Measurements from ENCODE around the gene PCBP1. TPM values are rescaled to one million over a fixed set of nuclear protein-coding genes. Genes with fewer than 3 reads are reported as not detected.
"Not testable (repeated sequence)": the region's sequence is repeated elsewhere in the genome, so short reads cannot be mapped to it uniquely, and the experiment has no call there.

The PCBP1 gene
- total and polyA plus RNA-seq, 2 experiments from 2014 or later, result 127 to 152 TPM

DNA sequence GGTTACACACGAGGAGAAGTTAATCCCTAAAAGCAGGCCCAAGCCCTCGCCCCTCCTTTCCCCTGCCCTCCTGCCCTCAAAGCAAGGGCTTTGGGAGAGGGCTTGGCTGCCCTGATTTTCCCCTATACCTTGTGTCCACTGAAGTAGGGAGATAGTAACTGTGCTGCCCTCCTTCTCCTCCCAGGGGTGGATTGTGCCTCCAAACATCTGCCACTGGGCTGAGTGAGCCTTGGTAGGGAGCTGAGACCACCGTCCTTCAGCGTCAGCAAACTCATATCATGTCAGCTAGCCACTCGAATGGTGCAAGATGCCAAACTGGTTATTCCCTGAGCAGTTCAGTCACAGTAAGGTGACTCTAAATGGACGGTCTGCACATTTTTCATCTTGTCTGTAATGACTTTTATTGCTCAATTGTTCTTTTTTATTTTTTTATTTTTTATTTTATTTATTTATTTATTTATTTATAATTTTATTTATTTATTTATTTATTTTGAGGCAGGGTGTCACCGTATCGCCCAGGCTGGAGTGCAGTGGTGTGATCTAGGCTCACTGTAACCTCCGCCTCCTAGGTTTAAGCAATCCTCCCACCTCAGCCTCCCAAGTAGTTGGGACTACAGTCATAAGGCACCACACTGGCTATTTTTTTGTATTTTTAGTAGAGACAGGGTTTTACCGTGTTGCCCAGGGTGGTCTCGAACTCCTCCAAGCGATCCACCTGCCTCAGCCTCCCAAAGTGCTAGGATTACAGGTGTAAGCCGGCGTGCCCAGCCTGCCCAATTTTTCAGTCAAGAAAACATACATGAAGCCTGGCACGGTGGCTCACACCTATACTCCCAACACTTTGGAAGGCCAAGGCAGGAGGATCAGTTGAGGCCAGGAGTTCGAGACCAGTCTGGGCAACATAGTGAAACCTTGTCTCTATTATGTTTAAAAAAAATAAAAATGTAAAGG, 8.7 kb downstream of the PCBP1 start:
- H3K27ac ChIP-seq, result no peak overlapping the region
- no peak overlapping the region for H3K4me3 ChIP-seq
- no peak for DNase-seq (ENCODE audit: low read depth in 1 of 2, low spot score in 1 of 2)
- TF ChIP-seq, protein P1, sequence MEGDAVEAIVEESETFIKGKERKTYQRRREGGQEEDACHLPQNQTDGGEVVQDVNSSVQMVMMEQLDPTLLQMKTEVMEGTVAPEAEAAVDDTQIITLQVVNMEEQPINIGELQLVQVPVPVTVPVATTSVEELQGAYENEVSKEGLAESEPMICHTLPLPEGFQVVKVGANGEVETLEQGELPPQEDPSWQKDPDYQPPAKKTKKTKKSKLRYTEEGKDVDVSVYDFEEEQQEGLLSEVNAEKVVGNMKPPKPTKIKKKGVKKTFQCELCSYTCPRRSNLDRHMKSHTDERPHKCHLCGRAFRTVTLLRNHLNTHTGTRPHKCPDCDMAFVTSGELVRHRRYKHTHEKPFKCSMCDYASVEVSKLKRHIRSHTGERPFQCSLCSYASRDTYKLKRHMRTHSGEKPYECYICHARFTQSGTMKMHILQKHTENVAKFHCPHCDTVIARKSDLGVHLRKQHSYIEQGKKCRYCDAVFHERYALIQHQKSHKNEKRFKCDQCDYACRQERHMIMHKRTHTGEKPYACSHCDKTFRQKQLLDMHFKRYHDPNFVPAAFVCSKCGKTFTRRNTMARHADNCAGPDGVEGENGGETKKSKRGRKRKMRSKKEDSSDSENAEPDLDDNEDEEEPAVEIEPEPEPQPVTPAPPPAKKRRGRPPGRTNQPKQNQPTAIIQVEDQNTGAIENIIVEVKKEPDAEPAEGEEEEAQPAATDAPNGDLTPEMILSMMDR (IDR thresholded peaks at IDR 0.05; ENCODE audit: low read depth, low read length), result no peak
- H3K9me3 ChIP-seq (ENCODE audit: low read depth), result no peaks in the 10 kb centered on the region
- H3K27me3 ChIP-seq, result no peaks in the 10 kb centered on the region
- H3K36me3 ChIP-seq, result no peaks in the 10 kb centered on the region
- no peaks in the 10 kb centered on the region for H3K4me1 ChIP-seq (ENCODE audit: low read depth)

DNA sequence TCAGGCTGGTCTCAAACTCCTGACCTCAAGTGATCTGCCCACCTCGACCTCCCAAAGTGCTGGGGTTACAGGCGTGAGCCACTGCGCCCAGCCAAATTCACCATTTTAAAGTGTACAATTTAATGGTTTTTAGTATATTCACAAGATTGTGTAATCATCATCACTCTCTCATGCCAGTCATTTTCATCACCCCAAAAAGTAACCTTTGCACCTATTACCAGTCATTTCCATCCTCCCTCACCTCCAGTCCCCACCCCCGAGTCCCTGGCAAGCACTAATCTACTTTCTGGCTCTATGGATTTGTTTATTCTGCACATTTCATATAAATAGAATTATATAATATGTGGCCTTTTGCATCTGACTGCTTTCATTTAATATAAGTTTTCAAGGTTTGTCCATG, 10.8 kb downstream of the PCBP1 start:
- Histone ChIP-seq H3K36me3 (no peaks in the 10 kb centered on the region), H3K9me3 (ENCODE audit: low read depth) (no peaks in the 10 kb centered on the region), H3K27me3 (no peaks in the 10 kb centered on the region), H3K4me1 (ENCODE audit: low read depth) (no peaks in the 10 kb centered on the region), H3K27ac (no peak overlapping the region), H3K4me3 (no peak overlapping the region)
- no peak for DNase-seq (ENCODE audit: low read depth in 1 of 2, low spot score in 1 of 2)
- TF ChIP-seq, protein P1 (IDR thresholded peaks at IDR 0.05; ENCODE audit: low read depth, low read length), result no peak

DNA sequence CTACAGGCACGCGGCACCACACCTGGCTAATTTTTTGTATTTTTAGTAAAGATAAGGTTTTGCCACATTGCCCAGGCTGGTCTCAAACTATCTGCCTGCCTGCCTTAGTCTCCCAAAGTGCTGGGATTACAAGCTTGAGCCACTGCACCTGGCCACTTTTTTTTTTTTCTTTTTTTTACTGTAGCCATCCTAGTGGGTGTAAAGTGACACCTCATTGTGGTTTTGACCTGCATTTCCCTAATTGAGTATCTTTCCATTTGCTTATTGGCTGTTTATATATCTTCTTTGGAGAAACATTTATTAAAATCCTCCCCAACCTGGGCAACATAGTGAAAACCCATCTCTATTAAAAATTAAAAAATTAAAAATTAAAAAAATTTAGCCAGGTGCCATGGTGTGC, 12.0 kb downstream of the PCBP1 start:
- Histone ChIP-seq H3K4me3 (no peak overlapping the region), H3K27ac (no peak overlapping the region), H3K36me3 (no peaks in the 10 kb centered on the region), H3K4me1 (ENCODE audit: low read depth) (peaks cover 6% of the 10 kb centered on the region), H3K9me3 (ENCODE audit: low read depth) (no peaks in the 10 kb centered on the region), H3K27me3 (no peaks in the 10 kb centered on the region)
- no peak for DNase-seq (ENCODE audit: low read depth in 1 of 2, low spot score in 1 of 2)
- TF ChIP-seq, protein P1 (IDR thresholded peaks at IDR 0.05; ENCODE audit: low read depth, low read length), result no peak

DNA sequence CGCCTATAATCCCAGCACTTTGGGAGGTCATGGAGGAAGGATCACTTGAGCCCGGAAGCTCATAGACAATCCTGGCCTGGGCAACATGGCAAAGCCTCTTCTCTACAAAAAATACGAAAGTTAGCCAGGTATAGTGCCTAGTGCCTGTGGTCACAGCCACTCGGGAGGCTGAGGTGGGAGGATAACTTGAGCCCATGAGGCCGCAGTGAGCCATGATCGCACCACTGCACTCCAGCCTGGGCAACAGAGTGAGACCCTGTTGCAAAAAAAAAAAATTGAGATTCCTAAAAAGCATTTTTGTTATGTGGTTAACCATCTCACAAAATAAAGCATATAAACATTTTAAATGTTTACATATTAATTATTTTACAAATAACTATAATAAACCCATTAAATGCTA, 13.9 kb downstream of the PCBP1 start:
- no peak overlapping the region for H3K27ac ChIP-seq
- H3K9me3 ChIP-seq (ENCODE audit: low read depth), result no peaks in the 10 kb centered on the region
- TF ChIP-seq, protein P1 (IDR thresholded peaks at IDR 0.05; ENCODE audit: low read depth, low read length), result no peak
- no peaks in the 10 kb centered on the region for H3K36me3 ChIP-seq
- H3K4me3 ChIP-seq, result no peak overlapping the region
- H3K4me1 ChIP-seq (ENCODE audit: low read depth), result peaks cover 12% of the 10 kb centered on the region
- H3K27me3 ChIP-seq, result no peaks in the 10 kb centered on the region
- no peak for DNase-seq (ENCODE audit: low read depth in 1 of 2, low spot score in 1 of 2)

DNA sequence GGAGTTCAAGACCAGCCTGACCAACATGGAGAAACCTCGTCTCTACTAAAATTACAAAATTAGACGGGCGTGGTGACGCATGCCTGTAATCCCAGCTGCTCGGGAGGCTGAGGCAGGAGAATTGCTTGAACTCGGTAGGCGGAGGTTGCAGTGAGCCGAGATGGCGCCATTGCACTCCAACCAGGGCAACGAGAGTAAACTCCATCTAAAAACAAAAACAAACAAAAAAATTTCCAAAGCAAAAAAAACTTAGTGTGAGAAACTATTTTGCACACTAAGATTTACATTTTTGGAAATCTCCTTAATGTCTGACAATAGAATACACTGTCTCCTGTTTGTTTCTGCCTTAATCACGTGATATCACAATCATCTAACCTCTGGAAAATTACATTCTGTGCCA, 14.4 kb downstream of the PCBP1 start:
- not testable (repeated sequence) for DNase-seq (ENCODE audit: low read depth in 1 of 2, low spot score in 1 of 2); H3K27me3 ChIP-seq

DNA sequence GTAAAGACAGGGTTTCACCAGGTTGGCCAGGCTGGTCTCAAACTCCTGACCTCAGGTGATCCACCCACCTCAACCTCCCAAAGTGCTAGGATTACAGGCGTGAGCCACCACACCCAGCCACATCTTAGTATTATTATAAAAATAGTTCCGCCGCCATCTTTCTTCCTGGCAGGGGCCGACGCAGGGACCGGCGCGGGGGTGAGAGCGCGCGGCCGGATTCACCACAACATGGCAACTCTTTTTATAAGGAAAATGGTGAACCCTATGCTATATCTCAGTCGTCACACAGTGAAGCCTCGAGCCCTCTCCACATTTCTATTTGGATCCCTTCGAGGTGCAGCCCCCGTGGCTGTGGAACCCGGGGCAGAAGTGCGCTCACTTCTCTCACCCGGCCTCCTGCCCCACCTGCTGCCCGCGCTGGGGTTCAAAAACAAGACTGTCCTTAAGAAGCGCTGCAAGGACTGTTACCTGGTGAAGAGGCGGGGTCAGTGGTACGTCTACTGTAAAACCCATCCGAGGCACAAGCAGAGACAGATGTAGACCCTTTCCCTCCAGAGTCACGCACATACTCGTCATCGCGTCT, 15.1 kb downstream of the PCBP1 start:
- H3K36me3 ChIP-seq; H3K27me3 ChIP-seq; DNase-seq (ENCODE audit: low read depth in 1 of 2, low spot score in 1 of 2); H3K27ac ChIP-seq; H3K9me3 ChIP-seq (ENCODE audit: low read depth); H3K4me3 ChIP-seq: not testable (repeated sequence)
- H3K4me1 ChIP-seq (ENCODE audit: low read depth), result peaks cover 12% of the 10 kb centered on the region

More for the DNA sequence above, 14.4 kb downstream of the PCBP1 start:
- not testable (repeated sequence) for H3K4me3 ChIP-seq; H3K9me3 ChIP-seq (ENCODE audit: low read depth); H3K36me3 ChIP-seq; H3K27ac ChIP-seq
- H3K4me1 ChIP-seq (ENCODE audit: low read depth), result peaks cover 12% of the 10 kb centered on the region
